HG03342 (cell line): ENCODE measurements around the gene CTDSPL.
"Not testable (repeated sequence)": the region's sequence is repeated elsewhere in the genome, so short reads cannot be mapped to it uniquely, and the experiment has no call there.

Experiments
- ATAC-seq: cut with Tn5 transposase; IDR thresholded peaks from one replicate; pipeline ENCODE4 v1.9.1; 2021; ENCODE audit warnings: mild to moderate bottlenecking, moderate library complexity; ENCODE audit not compliant: unreplicated experiment

The CTDSPL gene

DNA sequence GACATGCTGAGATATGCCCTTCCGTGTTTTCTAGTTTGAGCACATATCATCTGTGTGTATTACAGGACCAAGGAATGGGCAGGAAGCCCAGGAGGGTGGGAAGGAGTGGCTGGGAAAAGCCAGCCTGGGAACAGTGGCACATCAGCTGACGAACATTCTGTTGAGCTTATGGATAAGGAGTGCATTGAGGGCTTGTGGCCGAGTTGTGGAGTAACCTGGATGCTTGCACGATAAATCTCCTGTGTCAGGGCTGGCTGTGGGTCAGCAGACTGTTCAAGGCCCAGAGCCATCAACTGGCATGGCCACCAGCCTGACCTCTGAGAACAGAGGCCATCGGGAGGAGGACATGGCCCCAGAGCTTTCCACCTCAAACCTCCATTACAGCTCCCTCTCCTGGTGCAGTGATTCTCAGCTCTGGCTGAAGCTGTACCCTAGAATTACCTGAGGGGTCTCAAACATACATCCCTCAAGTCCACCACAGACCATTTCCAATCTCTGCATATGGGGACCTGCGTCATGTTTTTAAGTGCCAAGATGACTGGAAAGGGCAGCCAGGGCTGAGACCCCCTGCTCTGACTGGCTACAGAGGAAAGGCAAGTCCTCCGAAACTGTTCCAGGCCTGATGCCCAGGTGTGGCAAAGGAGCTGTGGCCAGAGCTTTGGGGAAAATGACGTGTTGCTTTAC is 124.1 kb downstream of the CTDSPL start:
- ATAC-seq, result no peak

DNA sequence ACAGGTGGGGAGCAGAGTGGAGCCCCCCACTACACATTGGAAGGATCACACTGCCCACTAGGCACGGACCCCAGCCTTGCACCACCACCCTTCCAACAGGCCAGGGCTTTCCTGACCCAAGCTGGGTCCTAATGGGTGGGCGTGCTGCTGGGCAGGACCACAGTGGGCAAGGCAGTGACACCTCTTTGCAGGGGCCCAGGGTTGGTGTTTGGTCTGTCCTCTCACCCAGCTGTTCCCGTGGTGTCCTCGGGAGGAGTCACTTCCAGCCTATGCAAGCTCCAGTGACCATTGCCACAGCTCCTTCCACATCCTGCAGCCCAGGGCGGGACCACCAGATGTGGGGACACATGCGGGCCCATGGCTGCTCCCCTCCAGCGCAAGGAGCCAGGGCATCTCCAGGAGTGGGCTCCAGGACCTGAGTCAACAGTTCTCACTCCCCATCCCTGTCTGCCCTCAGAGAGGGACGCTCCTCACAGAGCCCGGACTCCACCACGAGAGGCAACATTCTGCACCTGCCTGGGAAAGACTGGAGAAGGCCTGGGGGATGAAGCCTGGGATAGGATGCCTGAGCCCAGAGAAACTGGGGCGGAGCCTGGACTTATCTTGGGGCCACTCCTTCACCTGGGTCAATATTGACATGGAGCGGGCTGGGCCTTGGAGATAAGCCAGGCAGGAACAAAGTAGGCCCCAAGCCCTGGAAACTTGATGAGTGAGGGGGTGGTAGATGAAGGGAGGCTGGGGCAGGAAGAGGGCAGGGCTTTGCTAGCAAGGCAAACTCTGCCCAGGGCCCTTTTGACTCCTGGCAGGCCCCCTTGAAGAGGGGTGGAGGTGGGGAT is 125.0 kb downstream of the CTDSPL start:
- ATAC-seq, result no peak

DNA sequence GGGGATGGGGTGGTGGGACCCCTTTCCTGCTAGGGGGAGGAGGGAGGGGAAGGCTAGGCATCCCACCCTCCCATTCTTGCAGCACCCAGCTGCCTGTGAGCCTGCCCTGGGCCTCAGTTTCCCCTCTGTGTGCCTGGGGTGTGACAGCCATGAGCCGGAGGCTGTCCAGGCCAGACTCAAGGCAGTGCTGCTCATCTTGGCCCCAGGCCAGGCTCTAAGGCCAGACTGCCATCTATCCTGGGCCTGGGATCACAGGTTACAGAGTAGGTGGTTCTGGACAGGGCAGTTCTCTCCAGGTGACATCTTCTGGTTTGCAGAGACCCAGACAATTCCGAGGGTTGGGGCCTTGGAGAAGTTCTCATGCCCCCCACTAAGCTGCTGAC is 125.6 kb downstream of the CTDSPL start:
- ATAC-seq, result no peak

DNA sequence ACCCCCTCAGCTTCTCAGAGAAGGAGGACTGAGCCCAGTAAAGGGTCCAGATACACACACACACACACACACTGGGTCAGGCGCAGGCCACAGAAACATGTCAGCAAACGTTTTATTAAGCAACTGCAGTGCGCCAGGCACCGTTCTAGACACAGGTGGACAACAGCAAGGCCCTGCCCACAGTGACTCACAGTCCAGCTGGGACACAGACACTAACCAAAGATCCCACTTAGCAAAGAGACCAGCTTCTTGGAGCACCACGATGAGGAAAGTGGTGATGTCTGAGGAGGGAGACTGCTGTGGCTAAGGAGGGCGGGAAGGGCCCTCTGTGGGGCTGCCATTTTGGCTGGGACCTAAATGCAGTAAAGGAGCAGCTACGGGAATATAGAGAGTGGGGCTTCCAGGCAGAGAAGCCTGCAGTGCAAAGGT is 126.1 kb downstream of the CTDSPL start:
- ATAC-seq, result no peak

DNA sequence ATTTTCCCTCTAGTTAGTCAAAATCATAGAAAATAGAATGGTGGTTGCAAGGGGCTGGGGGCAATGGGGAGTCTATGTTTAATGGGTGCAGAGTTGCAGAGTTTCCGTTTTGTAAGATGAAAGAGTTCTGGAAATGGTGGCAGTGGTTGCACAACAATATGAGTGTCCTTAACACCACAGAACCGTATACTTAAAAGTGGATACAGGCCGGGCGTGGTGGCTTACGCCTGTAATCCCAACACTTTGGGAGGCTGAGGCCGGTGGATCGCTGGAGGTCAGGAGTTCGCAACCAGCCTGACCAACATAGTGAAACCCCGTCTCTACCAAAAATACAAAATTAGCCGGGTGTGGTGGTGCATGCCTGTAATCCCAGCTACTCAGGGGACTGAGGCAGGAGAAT is 126.7 kb downstream of the CTDSPL start:
- ATAC-seq, result not testable (repeated sequence)

DNA sequence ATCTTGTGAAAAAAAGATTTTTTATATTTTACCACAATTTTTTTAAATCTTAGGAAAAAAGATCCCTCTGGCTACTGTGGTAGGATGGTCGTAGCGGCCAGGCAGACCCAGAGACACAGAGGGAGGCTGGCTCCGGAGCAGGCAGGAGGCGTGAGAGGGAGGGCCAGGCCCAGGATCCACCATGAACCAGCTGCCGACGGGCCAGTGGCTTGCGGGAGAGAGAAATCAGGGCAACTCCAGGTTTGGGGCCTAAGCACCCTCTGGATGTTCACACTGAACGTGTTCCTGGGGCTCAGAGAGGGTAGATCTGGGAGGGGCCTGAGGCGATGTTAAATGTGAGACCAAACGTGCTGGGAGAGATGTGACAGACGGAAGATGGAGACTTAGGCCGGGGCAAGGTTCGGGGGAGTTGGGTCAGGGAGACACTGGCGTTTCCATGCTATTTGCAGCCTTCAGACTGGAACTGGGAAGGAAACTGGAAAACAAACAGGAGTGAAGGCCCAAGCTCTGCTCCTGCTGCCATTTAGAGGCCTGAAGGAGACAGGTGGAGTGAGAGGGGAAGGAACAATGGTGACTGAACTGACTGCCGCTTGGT is 127.3 kb downstream of the CTDSPL start:
- ATAC-seq, result no peak

DNA sequence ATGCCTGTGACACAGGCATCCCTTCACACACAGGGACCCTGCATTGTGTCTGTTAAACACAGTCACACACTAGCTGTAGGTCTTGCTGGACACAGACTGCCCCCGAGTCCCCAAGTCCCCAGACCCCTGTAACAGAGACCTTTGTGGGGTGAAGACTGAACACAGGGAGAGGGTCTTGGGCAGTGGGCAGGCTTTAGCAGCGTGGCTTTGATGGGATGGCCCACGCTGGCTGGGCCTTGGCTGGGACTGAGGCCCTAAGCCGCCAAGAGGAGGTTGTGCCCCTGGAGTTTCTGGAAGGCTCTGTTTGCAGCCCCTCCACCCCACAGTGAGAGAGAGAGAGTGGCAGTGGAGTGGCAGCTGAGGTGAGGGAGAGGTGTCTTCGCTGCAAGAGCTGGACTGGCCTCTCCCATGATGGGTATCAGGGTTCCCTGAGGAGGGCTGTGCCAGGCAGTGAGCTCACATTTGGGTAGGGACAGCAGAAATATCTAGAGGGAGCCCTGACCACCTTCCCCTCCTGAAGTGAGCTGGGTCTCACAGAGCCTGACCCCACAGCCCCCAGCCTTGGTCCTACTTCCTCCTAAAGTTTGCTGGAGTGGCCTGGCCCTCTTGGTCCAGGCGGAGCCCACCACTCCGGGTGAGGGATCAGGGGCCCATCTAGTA is 128.3 kb downstream of the CTDSPL start:
- ATAC-seq, result no peak

DNA sequence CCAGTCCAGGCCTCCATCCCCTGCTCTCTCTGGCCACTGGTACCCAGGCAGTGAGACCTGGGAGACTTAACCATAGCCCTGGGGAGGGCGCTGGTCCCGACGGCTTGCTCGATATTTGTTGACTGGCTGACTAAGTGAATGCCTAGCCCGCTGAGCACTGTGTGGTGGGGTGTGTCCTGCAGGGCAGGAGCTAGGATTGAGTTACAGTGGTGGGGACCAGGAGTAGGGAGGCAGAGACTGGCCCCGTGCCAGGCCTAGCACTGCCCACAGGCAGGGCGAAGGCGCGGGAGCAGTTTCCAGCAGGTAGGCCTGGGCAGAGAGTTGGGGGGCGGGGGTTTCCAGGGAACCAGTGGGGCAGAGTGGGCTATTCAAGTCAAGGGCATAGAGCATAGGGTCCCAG is 128.8 kb downstream of the CTDSPL start, which contains the start of gene VILL:
TSS of gene VILL (plus strand) at position 260 of the 400 bp plus-strand sequence. CDS start 2,887 bp downstream, outside the sequence.
- no peak for ATAC-seq

DNA sequence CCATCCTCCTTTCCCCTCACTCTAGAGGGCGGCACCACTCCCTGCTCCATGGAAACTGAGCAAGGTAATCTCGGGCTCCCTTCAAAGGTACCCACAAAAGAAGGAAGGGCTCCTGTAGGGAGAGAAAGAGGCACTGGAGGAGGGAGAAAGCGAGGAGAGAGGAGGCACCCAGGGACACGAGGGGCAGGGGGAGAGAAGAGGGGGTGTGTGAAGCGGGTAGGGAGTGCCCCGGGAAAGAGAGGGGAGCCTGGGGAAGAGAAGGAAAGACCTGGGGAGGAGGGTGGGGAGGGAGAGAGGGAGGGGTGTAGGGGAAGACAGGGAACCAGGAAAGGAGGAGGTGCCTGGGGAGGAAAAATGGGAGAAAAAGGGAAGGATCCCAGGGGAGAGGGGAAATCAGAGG is 129.4 kb downstream of the CTDSPL start:
- ATAC-seq, result no peak

DNA sequence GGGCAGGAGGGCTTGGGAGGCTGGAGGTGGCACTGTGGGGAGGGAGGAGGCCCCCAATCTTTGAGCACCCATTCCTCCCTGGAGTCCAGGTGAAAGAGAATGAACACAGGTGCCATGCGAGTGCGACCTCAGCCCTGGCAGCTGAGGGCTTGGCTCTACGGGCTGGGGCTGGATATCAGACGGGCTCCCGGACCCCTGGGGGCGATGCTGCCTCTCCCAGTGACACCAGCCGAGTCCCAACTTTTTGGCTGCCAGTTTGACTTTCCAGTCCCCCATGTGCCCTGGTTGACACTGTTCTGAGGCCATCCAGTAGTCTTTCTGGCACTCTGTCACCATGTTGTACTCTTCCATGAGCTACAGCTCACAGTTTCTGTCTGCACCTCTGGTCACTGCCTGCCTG is 130.1 kb downstream of the CTDSPL start:
- ATAC-seq, result no peak

DNA sequence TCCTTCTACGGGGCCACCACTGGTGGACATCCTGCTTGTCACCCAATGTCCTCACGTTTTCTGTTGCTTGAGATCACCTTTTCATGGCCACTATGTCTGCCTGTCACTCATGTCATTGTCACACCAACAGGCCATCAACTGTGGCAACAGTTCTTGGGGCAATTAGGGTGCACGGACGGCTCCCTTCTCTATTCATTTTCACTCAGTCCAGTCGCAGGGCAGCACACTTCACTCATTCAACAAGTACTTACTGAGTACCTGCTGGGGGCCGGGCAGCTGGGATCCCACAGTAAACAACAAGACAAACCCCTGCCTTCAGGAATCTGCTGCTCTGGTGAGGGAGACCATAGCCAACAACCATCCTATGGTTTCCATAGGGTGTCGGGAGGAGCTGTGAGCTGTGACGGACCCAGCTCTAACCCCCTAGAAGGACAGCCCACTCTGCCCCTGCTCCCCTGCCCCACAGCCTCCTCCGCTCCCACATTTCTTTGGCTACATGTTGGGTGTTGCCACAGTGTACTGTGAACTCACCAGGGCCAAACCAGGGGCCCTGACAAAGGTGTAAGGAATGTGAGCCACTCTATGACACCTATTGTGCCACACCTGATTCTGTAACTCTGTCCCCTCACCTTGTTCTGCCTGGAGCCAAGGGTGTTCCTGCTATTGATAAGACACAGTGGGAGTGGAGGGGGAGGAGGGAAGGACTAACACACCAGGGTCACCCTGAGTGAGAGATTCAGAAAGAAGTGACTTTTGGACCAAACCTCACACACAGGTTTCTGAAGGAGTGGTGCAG is 130.8 kb downstream of the CTDSPL start:
- no peak for ATAC-seq

DNA sequence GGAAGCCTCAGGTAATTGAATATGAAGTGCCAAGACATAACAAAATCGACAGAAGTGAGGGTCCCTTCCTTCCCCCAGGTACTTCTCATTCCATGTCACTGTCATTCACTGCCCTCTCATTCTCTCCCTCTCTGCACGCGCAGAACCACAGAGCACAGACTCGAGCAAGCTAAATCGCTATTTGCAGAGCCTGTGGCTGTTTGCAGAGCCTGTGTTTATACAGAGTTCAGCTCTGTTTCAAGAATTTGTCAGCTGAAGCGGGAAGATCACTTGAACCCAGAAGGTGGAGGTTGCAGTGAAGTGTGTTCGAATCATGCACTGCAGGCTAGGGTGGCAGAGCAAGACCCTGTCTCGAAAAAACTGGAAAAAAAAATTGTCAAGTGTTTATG is 131.4 kb downstream of the CTDSPL start:
- no peak for ATAC-seq

DNA sequence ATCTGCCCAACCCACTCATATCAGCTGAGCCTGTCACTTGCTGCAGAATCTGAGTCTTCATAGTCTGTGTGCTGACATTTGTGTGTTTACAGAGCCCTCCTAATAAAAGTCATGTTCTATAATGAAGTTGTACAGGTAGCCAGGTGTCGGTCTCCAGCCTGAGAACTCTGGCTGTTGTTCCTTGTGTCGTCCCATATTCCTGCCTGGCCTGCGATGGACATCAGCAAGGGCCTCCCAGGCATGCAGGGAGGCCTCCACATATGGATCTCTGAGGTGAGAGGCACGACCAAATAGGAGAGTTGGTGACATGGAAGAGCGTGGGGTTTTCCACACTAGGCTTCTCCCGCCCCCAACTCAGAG is 131.8 kb downstream of the CTDSPL start:
- ATAC-seq, result no peak

DNA sequence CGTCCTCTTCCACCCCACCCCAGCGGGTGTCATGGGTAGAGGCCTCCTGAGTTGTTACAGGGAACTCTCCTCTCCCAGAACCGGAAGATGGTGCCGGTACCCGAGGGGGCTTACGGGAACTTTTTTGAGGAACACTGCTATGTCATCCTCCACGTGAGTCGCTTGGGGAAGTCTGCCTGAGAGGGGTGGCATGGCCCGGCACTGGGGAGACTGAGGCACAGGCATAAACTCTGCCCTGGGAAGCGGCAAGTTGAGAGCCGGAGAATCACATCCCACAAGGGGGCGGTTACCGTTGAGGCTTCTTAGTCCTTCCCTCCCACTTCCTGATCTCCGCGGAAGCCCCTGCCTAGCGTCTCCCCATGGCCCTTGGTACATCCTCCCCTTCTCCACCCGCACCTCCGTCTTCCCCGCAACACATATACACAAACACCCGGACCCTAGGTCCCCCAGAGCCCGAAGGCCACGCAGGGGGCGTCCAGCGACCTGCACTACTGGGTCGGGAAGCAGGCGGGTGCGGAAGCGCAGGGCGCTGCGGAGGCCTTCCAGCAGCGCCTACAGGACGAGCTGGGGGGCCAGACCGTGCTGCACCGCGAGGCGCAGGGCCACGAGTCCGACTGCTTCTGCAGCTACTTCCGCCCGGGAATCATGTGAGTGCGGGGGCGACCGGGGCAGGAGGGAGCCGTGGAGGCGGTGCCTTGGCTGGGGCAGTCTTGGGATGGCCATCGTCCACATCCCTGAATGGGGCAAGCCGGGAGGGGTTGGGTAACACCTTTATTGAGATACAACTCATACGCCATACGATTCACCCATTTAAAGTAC is 132.3 kb downstream of the CTDSPL start:
- peak; percentile 51 for ATAC-seq

DNA sequence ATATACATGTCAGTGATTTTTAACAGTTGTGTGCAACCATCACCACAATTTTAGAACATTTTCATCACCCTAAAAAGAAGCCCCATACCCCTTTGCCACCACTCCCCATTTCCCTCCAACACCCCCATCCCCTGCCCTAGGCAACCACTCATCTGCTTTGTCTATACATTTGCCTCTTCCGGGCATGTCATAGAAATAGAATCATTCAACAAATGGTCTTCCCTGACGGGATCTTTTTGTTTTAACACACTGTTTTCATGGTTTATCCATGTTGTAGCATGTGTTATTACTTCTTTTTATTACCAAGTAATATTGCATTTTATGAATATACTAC is 132.9 kb downstream of the CTDSPL start:
- no peak for ATAC-seq

DNA sequence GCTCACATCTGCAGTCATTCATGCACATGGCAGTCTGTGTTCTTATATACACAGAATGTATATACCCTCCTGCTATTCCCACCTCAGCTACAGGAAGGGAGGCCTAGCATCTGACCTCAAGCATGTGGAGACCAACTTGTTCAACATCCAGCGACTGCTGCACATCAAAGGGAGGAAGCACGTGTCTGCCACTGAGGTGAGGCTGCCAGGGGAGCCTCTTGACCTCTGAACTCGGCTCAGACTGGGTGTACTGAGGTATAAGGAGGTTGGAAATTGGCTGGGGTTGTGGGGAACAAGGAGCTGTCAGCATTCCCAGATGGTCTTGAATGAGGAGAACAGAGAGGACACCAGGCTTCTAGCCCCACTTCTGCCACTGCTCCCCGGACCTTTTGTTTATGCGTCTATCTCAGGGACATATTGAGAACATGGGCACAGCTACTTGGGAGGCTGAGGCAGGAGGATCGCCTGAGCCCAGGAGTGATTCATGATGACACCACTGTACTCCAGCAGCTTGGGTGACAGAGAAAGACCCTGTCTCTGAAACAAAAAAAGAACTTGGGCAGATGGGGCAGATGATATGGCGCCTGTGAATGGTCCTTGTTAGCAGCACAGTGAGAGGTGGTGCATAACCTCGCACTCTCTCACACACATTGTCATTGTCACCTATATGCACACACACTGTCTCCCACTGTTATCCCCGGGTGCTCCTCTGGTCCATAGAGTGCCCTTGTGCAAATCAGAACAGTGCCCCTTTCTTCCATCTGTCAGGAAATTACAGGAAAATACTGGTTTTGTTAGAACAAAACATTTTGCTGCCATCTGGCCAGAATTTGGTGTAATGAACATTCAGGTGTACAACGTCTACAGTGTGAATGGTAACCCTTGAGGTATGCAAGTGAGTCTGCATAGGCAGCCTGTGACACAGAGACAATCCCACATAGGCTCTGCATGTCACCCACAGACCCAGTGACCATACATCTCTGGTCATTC is 134.3 kb downstream of the CTDSPL start:
- no peak for ATAC-seq

DNA sequence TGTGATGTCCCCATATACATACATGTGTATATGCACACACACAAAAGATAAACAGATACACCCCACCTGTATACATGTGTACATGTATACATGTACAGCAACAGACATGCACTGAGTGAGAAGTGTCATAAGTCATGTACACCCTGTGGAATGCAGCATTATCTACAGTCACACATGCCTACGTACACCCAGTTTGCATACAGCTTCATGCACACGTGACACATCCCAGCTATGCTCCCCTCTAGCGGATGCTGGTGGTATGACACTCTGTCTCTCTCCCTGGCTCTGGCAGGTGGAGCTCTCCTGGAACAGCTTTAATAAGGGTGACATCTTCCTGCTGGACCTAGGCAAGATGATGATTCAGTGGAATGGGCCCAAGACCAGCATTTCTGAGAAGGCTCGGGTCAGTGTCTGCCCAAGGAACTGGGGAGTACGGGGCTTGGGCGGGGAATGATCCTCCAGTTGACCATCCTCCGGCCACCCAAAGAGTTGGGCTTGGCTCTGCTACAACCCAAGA is 135.2 kb downstream of the CTDSPL start:
- peak; percentile 57 for ATAC-seq

DNA sequence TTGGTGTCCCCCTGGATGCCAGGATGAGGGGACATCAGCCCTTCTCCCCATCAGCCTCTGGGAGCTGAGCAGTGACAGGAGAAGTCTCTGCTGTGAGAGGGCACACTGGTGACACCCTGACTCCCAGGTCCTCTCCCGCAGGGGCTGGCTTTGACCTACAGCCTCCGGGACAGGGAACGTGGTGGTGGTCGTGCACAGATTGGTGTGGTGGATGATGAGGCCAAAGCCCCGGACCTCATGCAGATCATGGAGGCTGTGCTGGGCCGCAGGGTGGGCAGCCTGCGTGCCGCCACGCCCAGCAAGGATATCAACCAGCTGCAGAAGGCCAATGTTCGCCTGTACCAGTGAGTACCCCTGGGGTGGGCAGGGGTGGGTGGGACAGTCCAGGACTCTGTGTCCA is 135.7 kb downstream of the CTDSPL start:
- no peak for ATAC-seq
